H9 (cell line): ENCODE results near the gene SH3BP5. TPM values are rescaled to one million over a fixed set of nuclear protein-coding genes. Genes with fewer than 3 reads are reported as not detected.

Experiments
- DNase-seq: peaks from one replicate; pipeline ENCODE4 v3.0.0-alpha.2; 2017
- H2AFZ ChIP-seq: one replicate; pipeline ENCODE4 v1.6.1; 2013; ENCODE audit warnings: mild to moderate bottlenecking, low read length, control low read depth, moderate library complexity
- H2AK5ac ChIP-seq: 2 replicates; pipeline ENCODE4 v1.6.1; 2013; ENCODE audit warnings: low read length, control low read depth, mixed read lengths; ENCODE audit not compliant: insufficient read length
- H2BK120ac ChIP-seq: one replicate; pipeline ENCODE4 v1.6.1; 2013; ENCODE audit warnings: low read depth, mild to moderate bottlenecking, low read length, control low read depth, inconsistent platforms; ENCODE audit not compliant: poor library complexity, severe bottlenecking
- H2BK12ac ChIP-seq: 2 replicates; pipeline ENCODE4 v1.6.1; 2013; ENCODE audit warnings: low read length, control low read depth, mixed read lengths, low read depth; ENCODE audit not compliant: insufficient read length
- H2BK15ac ChIP-seq: 2 replicates; pipeline ENCODE4 v1.6.1; 2013; ENCODE audit warnings: low read depth, low read length, control low read depth
- H2BK20ac ChIP-seq: one replicate; pipeline ENCODE4 v1.6.1; 2013; ENCODE audit warnings: low read depth, mild to moderate bottlenecking, low read length, control low read depth, inconsistent platforms; ENCODE audit not compliant: poor library complexity, severe bottlenecking
- H2BK5ac ChIP-seq: 2 replicates; pipeline ENCODE4 v1.6.1; 2013; ENCODE audit warnings: low read length, control low read depth, mixed read lengths; ENCODE audit not compliant: insufficient read length
- H3K14ac ChIP-seq: 2 replicates; pipeline ENCODE4 v1.6.1; 2013; ENCODE audit warnings: low read length, control low read depth; ENCODE audit not compliant: insufficient read depth
- H3K18ac ChIP-seq: 2 replicates; pipeline ENCODE4 v1.6.1; 2013; ENCODE audit warnings: low read depth, mild to moderate bottlenecking, mixed read lengths, low read length, control low read depth; ENCODE audit not compliant: insufficient read length
- H3K23ac ChIP-seq: 2 replicates; pipeline ENCODE4 v1.6.1; 2013; ENCODE audit warnings: low read length, control low read depth, mixed read lengths, low read depth; ENCODE audit not compliant: insufficient read length
- H3K23me2 ChIP-seq: 2 replicates; pipeline ENCODE4 v1.6.1; 2013; ENCODE audit warnings: low read depth, mild to moderate bottlenecking, mixed read lengths, low read length, control low read depth; ENCODE audit not compliant: insufficient read length, poor library complexity, severe bottlenecking
- H3K27ac ChIP-seq: 2 replicates; pipeline ENCODE4 v1.5.1; 2013; ENCODE audit warnings: low read length, control low read depth, mixed read lengths, low read depth; ENCODE audit not compliant: insufficient read length
- H3K27me3 ChIP-seq: 2 replicates; pipeline ENCODE4 v1.6.1; 2013; ENCODE audit warnings: low read length, control low read depth, inconsistent platforms; ENCODE audit not compliant: insufficient read depth
- H3K4ac ChIP-seq: 2 replicates; pipeline ENCODE4 v1.6.1; 2013; ENCODE audit warnings: low read depth, mild to moderate bottlenecking, control low read depth, inconsistent platforms, low read length, moderate library complexity
- H3K4me1 ChIP-seq: 2 replicates; pipeline ENCODE4 v1.6.1; 2013; ENCODE audit warnings: low read length, control low read depth, inconsistent platforms; ENCODE audit not compliant: insufficient read depth
- H3K4me2 ChIP-seq: 2 replicates; pipeline ENCODE4 v1.6.1; 2013; ENCODE audit warnings: low read length, control low read depth, mixed read lengths; ENCODE audit not compliant: insufficient read length, insufficient read depth
- H3K56ac ChIP-seq: 2 replicates; pipeline ENCODE4 v1.6.1; 2013; ENCODE audit warnings: low read depth, mild to moderate bottlenecking, mixed read lengths, low read length, control low read depth; ENCODE audit not compliant: insufficient read length
- H3K79me1 ChIP-seq: 2 replicates; pipeline ENCODE4 v1.6.1; 2013; ENCODE audit warnings: low read depth, mild to moderate bottlenecking, moderate library complexity, low read length, control low read depth, inconsistent platforms; ENCODE audit not compliant: insufficient read depth, poor library complexity, severe bottlenecking
- H3K79me2 ChIP-seq: 2 replicates; pipeline ENCODE4 v1.6.1; 2013; ENCODE audit warnings: low read length, control low read depth, inconsistent platforms; ENCODE audit not compliant: insufficient read depth
- H3K9ac ChIP-seq: 2 replicates; pipeline ENCODE4 v1.6.1; 2013; ENCODE audit warnings: low read length, control low read depth, mixed read lengths; ENCODE audit not compliant: insufficient read length; ENCODE audit errors: extremely low read depth
- H3K9me3 ChIP-seq: one replicate; pipeline ENCODE4 v1.6.1; 2013; ENCODE audit warnings: low read depth, low read length, inconsistent platforms; ENCODE audit not compliant: control insufficient read depth
- H3T11ph ChIP-seq: one replicate; pipeline ENCODE4 v1.6.1; 2013; ENCODE audit warnings: mild to moderate bottlenecking, low read length, control low read depth, inconsistent platforms
- H4K20me1 ChIP-seq: one replicate; pipeline ENCODE4 v1.6.1; 2013; ENCODE audit not compliant: control insufficient read depth, insufficient read length, insufficient read depth
- H4K5ac ChIP-seq: 2 replicates; pipeline ENCODE4 v1.6.1; 2013; ENCODE audit warnings: low read depth, mild to moderate bottlenecking, mixed read lengths, low read length, control low read depth; ENCODE audit not compliant: insufficient read length
- H4K8ac ChIP-seq: replicated peaks from 2 replicates; pipeline ENCODE4 v1.6.1; 2013; ENCODE audit warnings: low read length, control low read depth, mixed read lengths, low read depth; ENCODE audit not compliant: insufficient read length
- H4K91ac ChIP-seq: 2 replicates; pipeline ENCODE4 v1.6.1; 2013; ENCODE audit warnings: low read depth, mild to moderate bottlenecking, moderate library complexity, mixed read lengths, low read length, control low read depth; ENCODE audit not compliant: insufficient read length
- H3K27ac Mint-ChIP-seq, 3 experiments: 2 replicates in 2 of 3; 3 replicates in 1 of 3; pipeline ENCODE4 v1.8.0; 2020 to 2021; ENCODE audit warnings: mixed read lengths in 3 of 3, mild to moderate bottlenecking in 1 of 3, moderate library complexity in 1 of 3
- H3K27me3 Mint-ChIP-seq: 2 replicates; pipeline ENCODE4 v1.8.0; 2021; ENCODE audit warnings: low read depth, mild to moderate bottlenecking, moderate library complexity, mixed read lengths
- H3K36me3 Mint-ChIP-seq, 3 experiments: 2 replicates in 2 of 3; 3 replicates in 1 of 3; pipeline ENCODE4 v1.8.0; 2020 to 2021; ENCODE audit warnings: low read depth in 3 of 3, mixed read lengths in 3 of 3; ENCODE audit not compliant: insufficient read depth in 1 of 3
- H3K4me1 Mint-ChIP-seq, 2 experiments: 2 replicates each; pipeline ENCODE4 v1.8.0; 2020; ENCODE audit warnings: mixed read lengths in 2 of 2
- H3K4me3 Mint-ChIP-seq, 2 experiments: 2 replicates in 1 of 2; 3 replicates in 1 of 2; pipeline ENCODE4 v1.8.0; 2020 to 2021; ENCODE audit warnings: mild to moderate bottlenecking in 2 of 2, mixed read lengths in 2 of 2, moderate library complexity in 1 of 2
- H3K9me3 Mint-ChIP-seq, 2 experiments: 2 replicates in 1 of 2; 3 replicates in 1 of 2; pipeline ENCODE4 v1.8.0; 2020; ENCODE audit warnings: mild to moderate bottlenecking in 2 of 2, mixed read lengths in 2 of 2, moderate library complexity in 1 of 2
- WGBS: extraction: QIAGEN DNeasy Blood & Tissue Kit; methylation state at CpG from one replicate; pipeline ENCODE4 v1.1.7; 2013; ENCODE audit warnings: missing lambda C conversion rate, low lambda C conversion rate, mixed read lengths; ENCODE audit not compliant: insufficient read length; ENCODE audit errors: extremely low coverage; 5-methylcytosine and 5-hydroxymethylcytosine counted together
- total RNA-seq: library from RNA; stranded (reverse); gene quantifications from 2 replicates; pipeline ENCODE4 v1.2.1, GENCODE V29; 2021
- TF ChIP-seq, protein P1 (sequence below): fragments of 200-600 bp; sonication (generic); conservative IDR thresholded peaks from 3 replicates; pipeline ENCODE4 v1.8.0; 2021; ENCODE audit warnings: antibody characterized with exemption, mild to moderate bottlenecking

SH3BP5 gene
- total RNA-seq, 1 experiment from 2014 or later: 6.8 TPM

DNA sequence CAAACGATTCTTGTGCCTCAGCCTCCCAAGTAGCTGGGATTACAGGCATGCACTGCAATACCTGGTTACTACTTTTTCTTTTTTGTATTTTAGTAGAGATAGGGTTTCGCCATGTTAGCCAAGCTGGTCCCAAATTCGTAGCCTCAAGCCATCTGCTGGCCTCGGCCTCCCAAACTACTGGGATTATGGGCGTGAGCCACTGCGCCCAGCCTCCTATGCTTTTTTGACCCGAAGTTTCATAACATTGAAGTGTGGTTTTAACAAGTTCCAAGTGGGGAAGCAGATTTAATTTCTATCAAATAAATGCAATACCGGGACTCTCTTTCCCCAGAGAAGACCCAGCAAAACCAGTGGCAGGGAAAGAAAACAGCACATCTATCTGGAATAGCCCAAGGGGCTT, 13.7 kb downstream of the SH3BP5 start:
- Histone ChIP-seq H4K8ac (no peak overlapping the region), H3K79me1 (no peaks in the 10 kb centered on the region), H2BK20ac (no peak overlapping the region), H3K27me3 (no peaks in the 10 kb centered on the region), H3K27ac (no peak overlapping the region), H3K23ac (no peak overlapping the region), H3K23me2 (no peaks in the 10 kb centered on the region), H3K79me2 (no peaks in the 10 kb centered on the region), H3K4me2 (no peak overlapping the region), H3K56ac (no peak overlapping the region), H3K9ac (no peak overlapping the region), H2BK15ac (no peak overlapping the region), H3T11ph (no peak overlapping the region), H2BK120ac (no peak overlapping the region), H3K18ac (no peak overlapping the region), H2BK5ac (no peak overlapping the region), H3K4ac (no peak overlapping the region), H4K20me1 (no peaks in the 10 kb centered on the region), H2AFZ (no peak overlapping the region), H3K4me1 (no peaks in the 10 kb centered on the region), H3K9me3 (no peaks in the 10 kb centered on the region), H2BK12ac (no peak overlapping the region), H3K14ac (no peak overlapping the region), H2AK5ac (no peak overlapping the region), H4K5ac (no peak overlapping the region), H4K91ac (no peak overlapping the region)
- H3K9me3 Mint-ChIP-seq: no peaks in the 10 kb centered on the region
- no peak for DNase-seq
- no peaks in the 10 kb centered on the region for H3K27me3 Mint-ChIP-seq
- no peak overlapping the region for H3K4me3 Mint-ChIP-seq
- WGBS: no CpG with 5 or more reads among the region's 8 CpGs
- TF ChIP-seq, protein P1, sequence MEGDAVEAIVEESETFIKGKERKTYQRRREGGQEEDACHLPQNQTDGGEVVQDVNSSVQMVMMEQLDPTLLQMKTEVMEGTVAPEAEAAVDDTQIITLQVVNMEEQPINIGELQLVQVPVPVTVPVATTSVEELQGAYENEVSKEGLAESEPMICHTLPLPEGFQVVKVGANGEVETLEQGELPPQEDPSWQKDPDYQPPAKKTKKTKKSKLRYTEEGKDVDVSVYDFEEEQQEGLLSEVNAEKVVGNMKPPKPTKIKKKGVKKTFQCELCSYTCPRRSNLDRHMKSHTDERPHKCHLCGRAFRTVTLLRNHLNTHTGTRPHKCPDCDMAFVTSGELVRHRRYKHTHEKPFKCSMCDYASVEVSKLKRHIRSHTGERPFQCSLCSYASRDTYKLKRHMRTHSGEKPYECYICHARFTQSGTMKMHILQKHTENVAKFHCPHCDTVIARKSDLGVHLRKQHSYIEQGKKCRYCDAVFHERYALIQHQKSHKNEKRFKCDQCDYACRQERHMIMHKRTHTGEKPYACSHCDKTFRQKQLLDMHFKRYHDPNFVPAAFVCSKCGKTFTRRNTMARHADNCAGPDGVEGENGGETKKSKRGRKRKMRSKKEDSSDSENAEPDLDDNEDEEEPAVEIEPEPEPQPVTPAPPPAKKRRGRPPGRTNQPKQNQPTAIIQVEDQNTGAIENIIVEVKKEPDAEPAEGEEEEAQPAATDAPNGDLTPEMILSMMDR: no peak
- no peaks in the 10 kb centered on the region for H3K36me3 Mint-ChIP-seq
- no peak overlapping the region; a peak in 1 of 7 replicates for H3K27ac Mint-ChIP-seq
- peaks cover 10 to 17% of the 10 kb centered on the region in 2 experiments for H3K4me1 Mint-ChIP-seq
